ENCODE measurements around the gene CEBPZOS.

The CEBPZOS gene

GRCh38 chr2:37244017-37244416 lies 47.7 kb downstream of the CEBPZOS start:
- no peak for DNase-seq

GRCh38 chr2:37244755-37245154 lies 48.5 kb downstream of the CEBPZOS start:
- no peak for DNase-seq

- no peak for DNase-seq
These were observed 49.9 kb downstream of the CEBPZOS start for GRCh38 chr2:37246205-37246604.

- DNase-seq = no peak
These were observed 54.8 kb downstream of the CEBPZOS start for GRCh38 chr2:37250869-37251740.

Measured in CD4-positive, alpha-beta T cell treated with Interferon gamma for 1 hour (primary cell).